GM18505 (cell line): ENCODE results near the gene IQCM.
A peak's percentile ranks its signal among the peaks of the same experiment; 100 is the strongest.

Experiments used
- ATAC-seq: cut with Tn5 transposase; IDR thresholded peaks from one replicate; pipeline ENCODE4 v1.9.1; 2021; ENCODE audit not compliant: unreplicated experiment
- POLR2A ChIP-seq: IDR thresholded peaks from 4 replicates; pipeline ENCODE4 v1.6.1; 2011; ENCODE audit warnings: borderline replicate concordance; ENCODE audit not compliant: insufficient read depth, insufficient read length; ENCODE audit errors: extremely low read depth

Gene IQCM

DNA sequence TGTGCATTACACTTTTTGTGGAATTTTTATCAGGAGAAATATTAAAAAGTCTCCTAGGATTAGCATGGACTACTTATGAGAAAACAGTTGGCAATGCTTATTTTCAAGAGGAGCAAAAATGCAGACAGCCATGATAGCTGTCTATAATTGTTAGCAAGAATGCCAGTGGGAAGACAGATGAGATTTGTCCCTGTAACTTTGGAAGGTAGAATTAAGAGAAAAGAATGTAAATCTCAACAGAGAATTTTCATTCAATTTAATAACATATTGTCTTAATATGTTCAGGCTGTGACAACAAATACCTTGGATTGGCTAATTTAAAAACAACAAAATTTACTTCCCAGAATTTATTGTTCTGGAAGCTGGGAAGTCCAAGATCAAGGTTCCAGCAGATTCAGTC is 349.2 kb downstream of the IQCM start:
- no peak for TF ChIP-seq POLR2A
- no peak for ATAC-seq

DNA sequence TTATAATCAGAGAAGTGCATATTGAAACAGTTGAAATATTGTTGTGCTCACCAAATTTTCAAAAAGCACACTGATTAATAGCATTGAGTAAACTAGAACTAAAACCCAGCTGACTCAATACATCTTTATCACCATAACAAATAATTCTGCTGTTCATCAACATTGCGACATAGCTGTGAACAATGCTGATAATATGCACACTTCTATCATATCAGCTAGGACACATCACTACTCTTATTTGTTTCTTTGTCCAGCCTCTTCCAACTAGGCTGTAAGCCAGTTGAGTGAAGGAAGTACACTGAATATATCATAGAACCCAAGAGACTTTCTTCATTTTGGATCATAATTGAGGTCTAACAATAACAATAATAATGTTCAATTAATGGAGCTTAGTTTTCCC is 349.7 kb downstream of the IQCM start:
- ATAC-seq: no peak
- no peak for TF ChIP-seq POLR2A

DNA sequence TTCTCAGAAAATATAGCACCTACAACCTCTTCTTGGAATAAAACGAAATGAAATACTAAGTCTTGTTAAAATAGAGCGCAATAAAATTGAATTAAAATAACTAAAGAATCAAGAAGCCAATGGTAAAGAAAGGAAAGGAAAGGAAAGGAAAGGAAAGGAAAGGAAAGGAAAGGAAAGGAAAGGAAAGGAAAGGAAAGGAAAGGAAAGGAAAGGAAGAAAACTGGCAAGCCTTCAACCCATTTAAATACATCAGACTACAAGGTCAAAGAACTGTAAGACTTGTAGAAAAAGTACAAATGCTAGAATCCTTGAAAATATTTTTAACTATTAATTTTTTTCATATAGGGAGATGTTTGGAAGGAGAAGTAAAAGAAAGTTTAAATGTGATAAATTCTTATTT is 372.1 kb downstream of the IQCM start:
- TF ChIP-seq POLR2A: no peak
- no peak for ATAC-seq

- no peak for ATAC-seq
- TF ChIP-seq POLR2A: no peak
These were observed 374.3 kb downstream of the IQCM start for GRCh38 chr4:149441338-149441737.

DNA sequence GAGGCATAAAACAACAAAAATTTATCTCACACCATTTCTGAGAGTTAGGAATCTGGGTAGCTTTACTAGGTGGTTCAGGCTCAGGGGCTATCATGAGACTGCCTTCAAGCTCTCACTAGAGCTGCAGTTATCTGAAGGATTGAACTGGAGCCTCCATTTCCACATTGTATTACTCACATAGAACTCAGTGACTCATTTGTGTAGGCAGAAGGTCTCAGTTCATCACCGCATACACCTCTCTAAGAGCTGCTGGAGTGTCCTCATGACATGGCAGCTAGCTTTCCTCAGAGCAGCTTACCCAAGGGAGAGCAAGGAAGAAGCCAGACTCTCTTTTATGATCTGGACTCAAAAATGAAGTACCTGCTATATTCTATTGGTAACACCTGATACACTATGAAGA is 389.2 kb downstream of the IQCM start:
- no peak for ATAC-seq
- TF ChIP-seq POLR2A: no peak

- TF ChIP-seq POLR2A: no peak
- ATAC-seq: no peak
These were observed 406.1 kb downstream of the IQCM start for GRCh38 chr4:149409555-149409962.

DNA sequence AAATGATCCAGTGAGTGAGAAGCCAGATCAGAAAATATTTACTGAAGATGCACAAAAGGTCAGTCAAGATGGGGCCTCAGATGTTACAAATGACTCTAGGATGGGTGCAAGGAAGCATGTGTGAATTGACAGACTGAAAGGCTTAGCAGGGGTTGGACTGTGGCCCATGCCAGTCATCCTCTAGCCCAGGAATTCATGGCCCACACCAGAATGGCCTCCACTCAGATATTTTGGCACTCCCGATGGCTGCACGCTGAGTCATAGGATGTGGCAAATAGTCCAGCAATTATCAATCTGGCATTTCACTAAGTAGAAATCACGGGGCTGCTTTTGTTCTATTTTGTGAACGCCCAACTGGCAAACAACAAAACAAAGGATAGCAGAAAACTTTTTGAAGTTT is 406.5 kb downstream of the IQCM start:
- ATAC-seq: no peak
- TF ChIP-seq POLR2A: no peak

GRCh38 chr4:149404143-149404542 is 411.5 kb downstream of the IQCM start:
- no peak for TF ChIP-seq POLR2A
- ATAC-seq: no peak

DNA sequence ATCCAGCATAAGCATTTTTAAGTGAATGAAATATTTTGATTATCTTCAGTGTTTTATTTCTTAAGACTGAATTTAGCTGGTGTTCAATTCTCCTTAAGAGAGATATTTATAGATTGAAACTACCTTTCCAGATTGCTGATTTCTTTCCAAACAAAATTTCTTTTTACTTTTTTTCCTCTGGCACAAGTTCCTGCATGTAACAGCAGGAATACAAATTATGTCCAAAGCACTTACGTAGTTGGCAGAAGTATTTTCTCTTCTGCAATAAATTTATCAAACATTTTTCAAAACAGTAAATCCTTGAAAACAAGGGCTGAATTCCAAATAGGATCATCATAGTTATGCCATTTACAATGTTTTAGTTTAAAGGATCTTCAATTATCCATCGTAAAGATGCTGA is 412.6 kb downstream of the IQCM start:
- TF ChIP-seq POLR2A: no peak
- ATAC-seq: no peak

GRCh38 chr4:149398993-149399392 is 416.6 kb downstream of the IQCM start:
- TF ChIP-seq POLR2A: no peak
- no peak for ATAC-seq

DNA sequence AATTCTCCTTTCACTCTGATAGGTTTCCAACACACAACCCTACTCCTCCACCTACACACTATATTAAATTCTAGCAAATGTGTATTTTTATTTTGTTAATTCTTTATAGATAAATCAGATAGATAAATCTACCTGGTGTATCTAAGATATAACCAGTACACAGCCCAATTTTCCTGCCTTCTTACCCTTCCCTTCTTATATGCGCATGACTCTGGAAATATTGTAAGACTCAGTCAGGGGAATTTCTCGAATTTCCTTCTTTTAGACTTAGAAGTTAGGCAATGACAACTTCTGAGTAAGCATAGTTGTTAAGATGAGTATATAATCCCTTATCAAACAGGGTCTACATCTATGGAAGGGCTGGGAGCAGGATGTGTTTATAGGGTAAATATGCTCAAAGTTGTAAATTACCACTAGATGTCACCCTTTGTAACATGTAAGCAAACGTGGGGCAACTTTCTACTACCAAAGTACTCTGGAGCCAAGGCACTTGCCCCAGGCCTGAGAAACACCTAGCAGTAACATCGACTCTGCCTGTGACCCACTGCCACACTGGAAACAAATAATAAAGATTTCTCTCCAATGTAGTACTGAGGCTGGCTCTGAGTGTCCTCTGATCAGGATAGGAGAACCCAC is 444.7 kb downstream of the IQCM start:
- ATAC-seq: peak; percentile 74
- TF ChIP-seq POLR2A: no peak

GRCh38 chr4:149370002-149370401 is 445.6 kb downstream of the IQCM start:
- no peak for TF ChIP-seq POLR2A
- ATAC-seq: no peak

DNA sequence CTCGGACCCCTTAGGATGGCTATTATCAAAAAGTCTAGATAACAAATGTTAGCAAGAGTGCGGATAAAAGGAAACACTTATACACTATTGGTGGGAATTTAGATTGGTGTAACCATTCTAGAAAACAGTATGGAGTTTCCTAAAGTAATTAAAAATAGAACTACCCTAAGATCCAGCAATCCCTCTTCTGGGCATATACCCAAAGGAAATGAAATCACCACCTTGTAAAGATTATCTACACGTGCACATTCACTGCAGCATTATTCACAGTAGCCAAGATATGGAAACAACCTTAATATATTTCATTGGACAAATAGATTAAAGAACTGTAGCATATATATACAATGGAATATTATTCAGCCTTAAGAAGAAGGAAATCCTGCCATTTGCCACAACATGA is 462.4 kb downstream of the IQCM start:
- no peak for TF ChIP-seq POLR2A
- no peak for ATAC-seq

GRCh38 chr4:149349541-149349940 is 466.1 kb downstream of the IQCM start:
- ATAC-seq: no peak

DNA sequence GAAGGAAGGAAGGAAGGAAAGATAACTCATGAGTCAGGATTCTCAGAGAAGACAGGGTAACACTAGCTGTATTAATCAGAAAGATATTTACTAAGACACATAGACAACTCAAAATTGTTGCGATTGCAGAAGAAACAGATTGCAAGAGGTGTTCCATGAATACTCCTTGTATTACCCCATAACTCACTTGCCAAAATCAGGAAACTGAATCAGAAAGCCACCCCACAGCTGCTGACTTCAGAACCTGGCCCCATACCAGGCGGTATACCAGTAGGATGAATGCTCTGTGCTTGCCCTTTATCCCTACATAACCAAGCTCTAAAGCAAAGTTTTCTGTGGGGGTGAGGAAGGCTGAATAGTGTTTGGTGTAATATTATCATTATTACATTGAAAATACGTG is 468.5 kb downstream of the IQCM start:
- no peak for ATAC-seq
- TF ChIP-seq POLR2A: no peak

More at GRCh38 chr4:149349541-149349940, 466.1 kb downstream of the IQCM start:
- no peak for TF ChIP-seq POLR2A
